Adrenal gland (tissue), 12 donors: ENCODE measurements around the gene WNT5A. TPM values are rescaled to one million over a fixed set of nuclear protein-coding genes. Genes with fewer than 3 reads are reported as not detected.

Source experiments
- DNase-seq, 7 donors: peaks; one replicate each; pipeline ENCODE4 v3.0.0-alpha.2; 2019 to 2020
- H3K27ac ChIP-seq, 5 donors: fragments of 200-600 bp; sonication (generic) in 4 of 5; 1 replicate in 3 of 5; 2 replicates in 2 of 5; pipeline versions ENCODE4 v1.5.1 to v1.8.0; 2016 to 2020; ENCODE audit warnings: mild to moderate bottlenecking in 1 of 5
- H3K27me3 ChIP-seq: fragments of 200-600 bp; 2 replicates; pipeline ENCODE4 v1.8.0; 2021
- H3K36me3 ChIP-seq, 2 donors: fragments of 200-600 bp; replicated peaks in 1 of 2; 1 replicate in 1 of 2; 2 replicates in 1 of 2; pipeline versions ENCODE4 v1.5.1 to v1.8.0; 2018 to 2022
- H3K4me1 ChIP-seq, 2 donors: fragments of 200-600 bp; replicated peaks in 1 of 2; 1 replicate in 1 of 2; 2 replicates in 1 of 2; pipeline versions ENCODE4 v1.5.1 to v1.8.0; 2018 to 2021
- H3K4me3 ChIP-seq, 4 donors: fragments of 200-600 bp; sonication (generic) in 3 of 4; one replicate each; pipeline ENCODE4 v1.5.1; 2016 to 2018
- H3K9me3 ChIP-seq, 3 donors: fragments of 200-600 bp; sonication (generic) in 1 of 3; replicated peaks in 1 of 3; 1 replicate in 2 of 3; 2 replicates in 1 of 3; pipeline versions ENCODE4 v1.5.1 to v1.8.0; 2016 to 2021
- CTCF ChIP-seq, 6 experiments: fragments of 450-650 bp in 4 of 6; fragments of 200-600 bp in 2 of 6; sonication (generic) in 1 of 6; IDR thresholded peaks; 1 replicate in 5 of 6; 2 replicates in 1 of 6; pipeline versions ENCODE4 v1.5.1 to v1.8.0; 2016 to 2021; ENCODE audit warnings: antibody characterized with exemption in 6 of 6, mild to moderate bottlenecking in 2 of 6, moderate library complexity in 1 of 6
- POLR2A ChIP-seq, 2 donors: fragments of 450-650 bp; IDR thresholded peaks; one replicate each; pipeline ENCODE4 v1.6.1; 2017; ENCODE audit warnings: antibody characterized with exemption in 2 of 2, mild to moderate bottlenecking in 2 of 2, moderate library complexity in 1 of 2
- WGBS, 4 donors: extraction: QIAGEN DNeasy Blood & Tissue Kit in 2 of 4; methylation state at CpG; one replicate each; pipeline versions ENCODE4 v1.1.5 to v1.1.7; 2013 to 2017; 5-methylcytosine and 5-hydroxymethylcytosine counted together
- intact Hi-C, 2 donors: fragments of 100-400 bp; cut with DNase I; formaldehyde crosslinking; loops; one replicate each; pipeline versions ENCODE4 v1.14.1 to v1.15.0; 2022 to 2023
- polyA plus RNA-seq, 3 donors: library from polyadenylated mRNA; stranded (reverse); fragments of 200-250 nt in 2 of 3; fragments of 350-450 nt in 1 of 3; fragmentation: Illumina TruSeq in 1 of 3; extraction: RNeasy Lipid Tissue Mini Kit (QIAGEN cat#74804) in 1 of 3; gene quantifications; one replicate each; pipeline ENCODE4 v1.2.3, GENCODE V29; 2013 to 2014
- total RNA-seq, 9 donors: library from RNA; depleted of rRNA in 4 of 9; stranded (reverse); fragments of >200 nt in 4 of 9; fragments of 120-200 nt in 1 of 9; fragmentation: NEBNext Ultra II Directional in 1 of 9; extraction: Animal tissue kit (Norgen Biotek cat#: 25700) in 1 of 9; gene quantifications; one replicate each; pipeline versions ENCODE4 v1.1.0 to v1.2.4, GENCODE V29; 2013 to 2023
- donor health status: healthy with polysubstance abuse.
- donor health status: Bipolar disorder and iron deficiency.
- donor health status: DM: yes; HTN: yes; CAD: no.
- donor health status: DM: no; HTN: no; CAD: no.
- donor health status: DM: no; HTN: no; CAD: no.
- donor health status: DM: yes; HTN: yes; CAD: no.

WNT5A gene
- total and polyA plus RNA-seq, 12 donors = 0.54 to 16.2 (median 2.9) TPM

GRCh38 chr3:55417211-55417610 is 69.9 kb downstream of the WNT5A start:
- Histone ChIP-seq H3K27ac (no peak overlapping the region), H3K4me1 (no peaks in the 10 kb centered on the region), H3K27me3 (no peaks in the 10 kb centered on the region), H3K9me3 (no peaks in the 10 kb centered on the region), H3K36me3 (no peaks in the 10 kb centered on the region), H3K4me3 (no peak overlapping the region)
- no peak for DNase-seq
- no peak for TF ChIP-seq POLR2A (IDR thresholded peaks at IDR 0.05)
- no peak for TF ChIP-seq CTCF (IDR thresholded peaks at IDR 0.05)
- WGBS, 4 donors = 87 to 97% (median 89%) methylated on average over 1 of the region's 1 CpG
- intact Hi-C loops = no loop called here

GRCh38 chr3:55416331-55416821 is 70.7 kb downstream of the WNT5A start:
- TF ChIP-seq CTCF (IDR thresholded peaks at IDR 0.05) = no peak
- no peak for TF ChIP-seq POLR2A (IDR thresholded peaks at IDR 0.05)
- Histone ChIP-seq H3K4me3 (no peak overlapping the region), H3K27ac (no peak overlapping the region), H3K4me1 (no peaks in the 10 kb centered on the region), H3K9me3 (no peaks in the 10 kb centered on the region), H3K27me3 (no peaks in the 10 kb centered on the region), H3K36me3 (no peaks in the 10 kb centered on the region)
- intact Hi-C loops = no loop called here
- 65 to 72% (median 70%) methylated on average over 3 of the region's 3 CpGs for WGBS, 4 donors
- DNase-seq = no peak
